Esophagus muscularis mucosa (tissue), 4 donors: ENCODE results near the gene CASTOR1. TPM values are rescaled to one million over a fixed set of nuclear protein-coding genes. Genes with fewer than 3 reads are reported as not detected.

ENCODE experiments used
- DNase-seq: peaks from one replicate; pipeline ENCODE4 v3.0.0-alpha.2; 2017; ENCODE audit errors: extremely low spot score
- H3K27ac ChIP-seq, 4 donors: fragments of 200-600 bp; sonication (generic); replicated peaks in 1 of 4; 1 replicate in 3 of 4; 2 replicates in 1 of 4; pipeline ENCODE4 v1.5.1; 2016 to 2019; ENCODE audit warnings: mild to moderate bottlenecking in 1 of 4
- H3K27me3 ChIP-seq, 4 donors: fragments of 200-600 bp; sonication (generic); one replicate each; pipeline versions ENCODE4 v1.5.1 to v1.6.0; 2016 to 2019
- H3K36me3 ChIP-seq, 4 donors: fragments of 200-600 bp; sonication (generic); one replicate each; pipeline ENCODE4 v1.5.1; 2016 to 2019
- H3K4me1 ChIP-seq, 4 donors: fragments of 200-600 bp; sonication (generic); one replicate each; pipeline ENCODE4 v1.5.1; 2016 to 2019
- H3K4me3 ChIP-seq, 4 donors: fragments of 200-600 bp; sonication (generic); 1 replicate in 2 of 4; 2 replicates in 2 of 4; pipeline ENCODE4 v1.5.1; 2016 to 2019; ENCODE audit warnings: mild to moderate bottlenecking in 4 of 4, moderate library complexity in 1 of 4
- H3K9me3 ChIP-seq, 4 donors: fragments of 200-600 bp; sonication (generic); 1 replicate in 3 of 4; 2 replicates in 1 of 4; pipeline ENCODE4 v1.5.1; 2016 to 2019
- EP300 ChIP-seq: sonication (generic); formaldehyde crosslinking; IDR thresholded peaks from one replicate; pipeline ENCODE4 v1.6.1; 2017; ENCODE audit warnings: antibody characterized with exemption
- POLR2A ChIP-seq: fragments of 450-650 bp; IDR thresholded peaks from one replicate; pipeline ENCODE4 v1.6.1; 2017; ENCODE audit warnings: antibody characterized with exemption, moderate library complexity, mild to moderate bottlenecking, low read depth
- POLR2AphosphoS5 ChIP-seq, 2 donors: sonication (generic); formaldehyde crosslinking; IDR thresholded peaks; one replicate each; pipeline ENCODE4 v1.6.1; 2017; ENCODE audit warnings: antibody characterized with exemption in 2 of 2
- WGBS: methylation state at CpG from one replicate; pipeline ENCODE4 v1.1.5; 2018; 5-methylcytosine and 5-hydroxymethylcytosine counted together
- intact Hi-C: fragments of 100-400 bp; cut with DNase I; formaldehyde crosslinking; loops from one replicate; pipeline ENCODE4 v1.15.1; 2023
- total RNA-seq, 4 donors: library from RNA; depleted of rRNA; stranded (reverse); fragments of >200 nt; gene quantifications; one replicate each; pipeline versions ENCODE4 v1.1.0 to v1.2.1, GENCODE V29; 2016
- TF ChIP-seq, protein P1 (sequence below), 3 experiments: fragments of 200-600 bp in 2 of 3; fragments of 450-650 bp in 1 of 3; sonication (generic) in 2 of 3; IDR thresholded peaks; one replicate each; pipeline ENCODE4 v1.5.1; 2017 to 2019; ENCODE audit warnings: antibody characterized with exemption in 3 of 3, mild to moderate bottlenecking in 2 of 3, moderate library complexity in 1 of 3

Gene CASTOR1
- total RNA-seq, 4 donors from 2014 or later, result 16.5 to 19.4 (median 17.8) TPM

DNA sequence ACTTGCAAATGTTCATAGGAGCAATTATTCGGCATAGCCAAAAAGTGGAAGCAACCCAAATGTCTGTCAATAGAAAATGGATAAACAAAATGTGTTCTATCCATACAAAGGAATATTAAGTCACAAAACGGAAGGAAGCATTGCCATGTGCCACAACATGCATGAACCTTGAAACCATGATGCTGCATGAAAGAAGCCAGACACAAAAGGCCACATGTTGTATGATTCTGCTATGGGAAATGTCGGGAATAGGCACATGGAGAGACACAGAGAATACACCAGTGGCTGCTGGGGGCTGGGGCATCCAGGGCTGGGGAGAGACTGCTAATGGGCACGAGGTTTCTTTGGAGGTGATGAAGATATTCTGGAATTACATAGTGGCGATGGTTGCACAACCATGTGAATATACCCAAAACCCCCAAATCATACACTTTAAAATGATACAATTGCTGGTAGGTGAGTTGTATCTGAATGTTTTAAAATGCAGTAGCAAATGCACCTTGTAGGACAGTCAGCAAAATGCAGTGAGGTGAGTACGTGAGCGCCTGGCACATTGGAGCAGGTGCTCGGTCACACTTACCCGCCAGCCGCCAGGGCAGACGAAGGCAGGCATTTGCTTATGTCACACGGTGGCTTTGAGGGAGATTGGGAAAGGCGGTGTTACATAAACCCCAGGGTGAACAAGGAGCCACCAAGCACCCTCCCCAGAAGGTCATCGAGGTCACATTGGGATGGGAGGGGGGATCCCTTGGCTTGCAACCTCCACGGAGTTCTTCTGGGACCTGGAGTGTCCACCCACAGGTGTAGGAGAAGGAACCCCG lies 16.3 kb downstream of the CASTOR1 start:
- intact Hi-C loops, result no loop called here
- TF ChIP-seq EP300, result no peak
- TF ChIP-seq POLR2A, result no peak
- TF ChIP-seq, protein P1, sequence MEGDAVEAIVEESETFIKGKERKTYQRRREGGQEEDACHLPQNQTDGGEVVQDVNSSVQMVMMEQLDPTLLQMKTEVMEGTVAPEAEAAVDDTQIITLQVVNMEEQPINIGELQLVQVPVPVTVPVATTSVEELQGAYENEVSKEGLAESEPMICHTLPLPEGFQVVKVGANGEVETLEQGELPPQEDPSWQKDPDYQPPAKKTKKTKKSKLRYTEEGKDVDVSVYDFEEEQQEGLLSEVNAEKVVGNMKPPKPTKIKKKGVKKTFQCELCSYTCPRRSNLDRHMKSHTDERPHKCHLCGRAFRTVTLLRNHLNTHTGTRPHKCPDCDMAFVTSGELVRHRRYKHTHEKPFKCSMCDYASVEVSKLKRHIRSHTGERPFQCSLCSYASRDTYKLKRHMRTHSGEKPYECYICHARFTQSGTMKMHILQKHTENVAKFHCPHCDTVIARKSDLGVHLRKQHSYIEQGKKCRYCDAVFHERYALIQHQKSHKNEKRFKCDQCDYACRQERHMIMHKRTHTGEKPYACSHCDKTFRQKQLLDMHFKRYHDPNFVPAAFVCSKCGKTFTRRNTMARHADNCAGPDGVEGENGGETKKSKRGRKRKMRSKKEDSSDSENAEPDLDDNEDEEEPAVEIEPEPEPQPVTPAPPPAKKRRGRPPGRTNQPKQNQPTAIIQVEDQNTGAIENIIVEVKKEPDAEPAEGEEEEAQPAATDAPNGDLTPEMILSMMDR (IDR thresholded peaks at IDR 0.05), result no peak
- TF ChIP-seq POLR2AphosphoS5 (IDR thresholded peaks at IDR 0.05), result no peak

DNA sequence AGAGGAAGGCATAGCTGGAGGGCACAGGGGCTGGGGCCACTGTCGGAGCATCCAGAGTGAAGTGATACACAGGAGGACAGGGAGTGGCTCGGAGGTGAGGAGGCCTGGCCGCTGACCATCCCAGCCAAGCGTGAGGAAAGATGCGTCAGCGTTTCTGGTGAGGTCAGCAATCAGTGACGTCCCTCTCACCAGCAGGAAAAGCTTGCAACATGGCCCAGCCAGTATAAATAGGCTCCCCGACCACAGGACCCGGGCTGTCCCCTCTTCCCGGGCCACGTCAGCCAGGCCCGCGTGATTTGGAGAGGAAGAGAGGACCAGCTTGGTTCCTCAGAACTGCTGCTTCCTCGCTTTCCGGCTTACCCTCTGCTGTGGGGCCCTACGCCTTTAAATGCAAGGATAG lies 18.5 kb downstream of the CASTOR1 start:
- TF ChIP-seq EP300, result no peak
- TF ChIP-seq POLR2AphosphoS5 (IDR thresholded peaks at IDR 0.05), result peak; percentile 43 to 56
- TF ChIP-seq, protein P1 (IDR thresholded peaks at IDR 0.05), result no peak
- Histone ChIP-seq H3K9me3 (no peaks in the 10 kb centered on the region), H3K4me1 (peaks cover 0 to 4% (median 0%) of the 10 kb centered on the region in 4 donors), H3K4me3 (no peak overlapping the region), H3K27ac (no peak overlapping the region), H3K27me3 (no peaks in the 10 kb centered on the region), H3K36me3 (no peaks in the 10 kb centered on the region)
- intact Hi-C loops, result no loop called here
- WGBS, result 66% methylated on average over 10 of the region's 16 CpGs
- no peak for DNase-seq

More for the DNA sequence above, 16.3 kb downstream of the CASTOR1 start:
- H3K9me3 ChIP-seq, result no peaks in the 10 kb centered on the region
- 84% methylated on average over 16 of the region's 16 CpGs for WGBS
- H3K27ac ChIP-seq, result no peak overlapping the region
- DNase-seq, result no peak
- H3K27me3 ChIP-seq, result no peaks in the 10 kb centered on the region
- peaks cover 4 to 11% (median 8%) of the 10 kb centered on the region in 4 donors for H3K4me1 ChIP-seq
- H3K36me3 ChIP-seq, result no peaks in the 10 kb centered on the region
- no peak overlapping the region for H3K4me3 ChIP-seq

DNA sequence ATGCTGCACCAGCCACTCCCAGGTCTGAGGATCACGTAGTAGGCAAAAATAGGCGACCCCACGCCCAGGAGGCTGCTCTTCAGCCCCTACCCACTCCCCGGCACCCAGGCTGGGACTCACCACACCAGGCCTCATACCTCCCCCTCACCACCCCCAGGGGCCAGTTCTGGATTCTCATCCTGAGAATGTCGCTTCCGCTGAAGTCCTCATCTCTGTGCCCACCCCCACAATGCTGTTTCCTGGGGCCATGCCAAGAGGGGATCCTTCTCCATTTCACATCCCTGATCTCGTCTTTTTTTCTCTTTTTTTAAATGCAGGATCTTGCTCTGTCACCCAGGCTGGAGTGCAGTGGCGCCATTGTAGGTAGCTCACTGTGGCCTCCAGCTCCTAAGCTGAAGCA lies 21.0 kb downstream of the CASTOR1 start:
- no peak overlapping the region for H3K27ac ChIP-seq
- 90% methylated on average over 5 of the region's 8 CpGs for WGBS
- peaks cover 0 to 7% (median 5%) of the 10 kb centered on the region in 4 donors for H3K4me1 ChIP-seq
- DNase-seq, result no peak
- no peaks in the 10 kb centered on the region for H3K9me3 ChIP-seq
- no peaks in the 10 kb centered on the region for H3K36me3 ChIP-seq
- intact Hi-C loops, result loop anchor here (10.0 kb wide), 1 partner anchor 216 kb away; no protein-coding TSS in a partner anchor
- H3K27me3 ChIP-seq, result peaks cover 0 to 4% (median 0%) of the 10 kb centered on the region in 4 donors
- TF ChIP-seq POLR2AphosphoS5 (IDR thresholded peaks at IDR 0.05) (no peak), POLR2A (no peak), EP300 (no peak)
- TF ChIP-seq, protein P1 (IDR thresholded peaks at IDR 0.05), result no peak
- no peak overlapping the region for H3K4me3 ChIP-seq

DNA sequence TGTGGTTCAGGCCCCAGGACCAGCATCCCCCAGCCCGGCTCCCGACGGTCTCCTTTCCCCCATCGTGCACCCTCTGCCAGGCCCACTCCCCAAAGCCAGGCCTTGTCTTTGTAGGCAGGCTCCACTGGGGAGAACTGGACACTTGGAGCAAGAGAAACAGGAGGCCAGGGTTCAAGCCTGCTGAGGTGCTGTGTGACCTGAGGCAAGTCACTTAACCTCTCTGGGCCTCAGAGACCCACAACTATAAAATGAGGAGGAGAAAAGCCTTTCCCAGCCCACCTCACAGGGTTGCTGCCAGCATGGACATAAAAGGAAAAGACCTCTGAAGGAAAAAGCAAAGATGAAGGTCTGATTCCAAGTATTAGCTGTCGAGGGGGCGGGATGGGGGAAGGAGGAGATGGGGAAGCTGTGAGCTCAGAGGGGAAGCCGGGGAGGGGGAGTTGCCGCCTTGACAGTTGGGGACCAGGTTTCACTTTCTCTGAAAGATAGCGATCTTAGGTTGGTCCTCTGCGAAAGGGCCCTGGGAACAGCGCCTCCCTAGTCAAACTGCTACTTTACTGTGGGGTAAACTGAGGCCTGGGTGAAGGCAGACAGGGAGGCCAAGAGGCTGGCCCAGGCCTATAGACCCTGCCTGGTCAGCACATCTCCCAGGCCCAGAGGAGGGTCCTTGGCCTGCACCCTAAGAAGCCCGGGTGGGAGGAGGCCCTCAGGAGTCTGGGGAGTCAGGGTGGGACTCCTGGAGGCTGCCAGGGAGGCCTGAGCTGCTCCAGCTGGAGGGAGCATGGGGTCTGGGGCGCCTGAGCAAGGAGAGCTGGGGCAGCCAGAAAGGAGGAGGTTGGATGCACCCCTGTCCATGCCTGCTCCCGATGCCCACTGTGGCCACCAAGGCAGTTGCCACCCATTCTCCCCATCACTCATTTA lies 21.7 kb downstream of the CASTOR1 start:
- WGBS, result 84% methylated on average over 13 of the region's 14 CpGs
- intact Hi-C loops, result loop anchor here (10.0 kb wide), 1 partner anchor 217 kb away; no protein-coding TSS in a partner anchor
- peaks cover 5 to 13% (median 11%) of the 10 kb centered on the region in 4 donors for H3K4me1 ChIP-seq
- peak overlapping the region in 1 of 4 donors; percentile 66 for H3K27ac ChIP-seq
- peaks cover 0 to 4% (median 0%) of the 10 kb centered on the region in 4 donors for H3K27me3 ChIP-seq
- H3K36me3 ChIP-seq, result no peaks in the 10 kb centered on the region
- TF ChIP-seq EP300 (no peak), POLR2AphosphoS5 (IDR thresholded peaks at IDR 0.05) (no peak), POLR2A (no peak)
- TF ChIP-seq, protein P1 (IDR thresholded peaks at IDR 0.05), result no peak
- H3K9me3 ChIP-seq, result no peaks in the 10 kb centered on the region
- DNase-seq, result no peak
- peak overlapping the region in 2 of 4 donors; percentile 31 to 49 for H3K4me3 ChIP-seq
